ENCODE data around the gene GMEB2.

Gene GMEB2

GRCh38 chr20:63570281-63571086, 56.4 kb downstream of the GMEB2 start:
- DNase-seq: no peak

- DNase-seq: no peak
These were observed 57.6 kb downstream of the GMEB2 start for GRCh38 chr20:63568986-63569949.

GRCh38 chr20:63568170-63568981, 58.5 kb downstream of the GMEB2 start:
- peak; percentile 21 for DNase-seq

GRCh38 chr20:63567386-63568169, 59.3 kb downstream of the GMEB2 start:
- peak; percentile 73 for DNase-seq

- DNase-seq: peak; percentile 40
These were observed 59.8 kb downstream of the GMEB2 start for GRCh38 chr20:63567136-63567385.

- no peak for DNase-seq
These were observed 60.3 kb downstream of the GMEB2 start for GRCh38 chr20:63566395-63567135.

- DNase-seq: no peak
These were observed 61.1 kb downstream of the GMEB2 start for GRCh38 chr20:63565699-63566335.

- DNase-seq: no peak
These were observed 61.7 kb downstream of the GMEB2 start for GRCh38 chr20:63565021-63565698.

- DNase-seq: no peak
These were observed 62.7 kb downstream of the GMEB2 start for GRCh38 chr20:63564036-63564810.

- DNase-seq: no peak
These were observed 63.5 kb downstream of the GMEB2 start for GRCh38 chr20:63563225-63563935.

GRCh38 chr20:63562461-63563224, 64.3 kb downstream of the GMEB2 start:
- DNase-seq: no peak

- DNase-seq: no peak
These were observed 65.1 kb downstream of the GMEB2 start for GRCh38 chr20:63561624-63562396.

GRCh38 chr20:63560856-63561609, 65.9 kb downstream of the GMEB2 start:
- DNase-seq: no peak

GRCh38 chr20:63560333-63560805, 66.5 kb downstream of the GMEB2 start:
- no peak for DNase-seq

- peak; percentile 73 for DNase-seq
These were observed 67.2 kb downstream of the GMEB2 start for GRCh38 chr20:63559485-63560332.

All from CD4-positive, alpha-beta T cell treated with Interleukin-21 for 1 hour (primary cell).